GM21737 (cell line): ENCODE data around the gene CATSPER1.

Experiments
- ATAC-seq: cut with Tn5 transposase; IDR thresholded peaks from one replicate; pipeline ENCODE4 v1.9.1; 2021; ENCODE audit warnings: mild to moderate bottlenecking, moderate library complexity; ENCODE audit not compliant: unreplicated experiment

The CATSPER1 gene

DNA sequence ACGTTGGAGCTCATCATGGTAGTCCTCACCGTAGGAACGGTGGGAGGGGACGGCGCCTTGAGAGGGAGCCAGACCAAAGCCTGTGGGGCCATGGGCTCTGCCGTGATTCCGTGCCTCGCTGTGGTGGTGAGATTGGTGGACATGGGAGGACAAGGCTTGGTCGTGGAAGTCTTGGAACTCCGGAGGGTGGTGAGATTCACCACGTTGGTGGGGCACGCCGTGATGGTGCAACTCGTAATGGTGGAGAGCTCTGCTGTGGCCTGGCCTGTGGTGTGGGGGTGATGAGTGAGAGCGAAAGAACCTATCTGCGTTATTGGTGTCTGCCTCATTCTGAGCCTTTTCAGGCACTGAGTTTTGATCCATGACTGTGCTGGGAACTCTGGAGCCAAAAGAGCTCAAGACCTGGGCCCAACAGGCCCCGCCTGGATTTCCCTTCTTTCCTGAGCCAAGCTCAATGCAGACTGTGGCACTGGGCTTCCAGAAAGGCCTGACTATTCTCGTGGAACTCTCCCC is at the start of gene CATSPER1:
CATSPER1 (minus strand) TSS at position 463 of the 513 bp plus-strand sequence; CDS start at position 363, 100 bp downstream.
- no peak for ATAC-seq

GRCh38 chr11:66075273-66075672 is 49.0 kb upstream of the CATSPER1 start:
- no peak for ATAC-seq

DNA sequence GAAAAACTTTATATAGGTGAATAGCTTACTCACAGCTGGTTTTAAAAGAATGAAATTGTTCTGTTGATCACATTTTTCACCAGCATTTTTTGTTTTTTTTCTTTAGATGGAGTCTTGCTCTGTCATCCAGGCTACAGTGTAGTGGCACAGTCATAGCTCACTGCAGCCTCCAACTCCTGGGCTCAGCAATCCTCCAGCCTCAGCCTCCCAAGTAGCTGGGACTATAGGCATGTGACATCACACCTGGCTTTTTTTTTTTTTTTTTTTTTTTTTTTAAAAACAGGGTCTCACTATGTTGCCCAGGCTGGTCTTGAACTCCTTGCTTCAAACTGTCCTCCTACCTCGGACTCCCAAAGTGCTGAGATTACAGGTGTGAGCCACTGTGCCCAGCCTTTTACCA is 47.4 kb upstream of the CATSPER1 start:
- ATAC-seq, result no peak

GRCh38 chr11:66072518-66072917 is 46.2 kb upstream of the CATSPER1 start:
- no peak for ATAC-seq

GRCh38 chr11:66072081-66072480 is 45.8 kb upstream of the CATSPER1 start:
- ATAC-seq, result no peak

GRCh38 chr11:66071381-66071801 is 45.1 kb upstream of the CATSPER1 start:
- ATAC-seq, result no peak

- ATAC-seq, result peak; percentile 10
These were observed 44.5 kb upstream of the CATSPER1 start for GRCh38 chr11:66070604-66071380.

- ATAC-seq, result peak; percentile 47
These were observed 43.7 kb upstream of the CATSPER1 start, which contains the start of gene PACS1 for GRCh38 chr11:66069715-66070603. PACS1 (plus strand) TSS chr11:66070272; CDS start chr11:66070487, 215 bp downstream.

DNA sequence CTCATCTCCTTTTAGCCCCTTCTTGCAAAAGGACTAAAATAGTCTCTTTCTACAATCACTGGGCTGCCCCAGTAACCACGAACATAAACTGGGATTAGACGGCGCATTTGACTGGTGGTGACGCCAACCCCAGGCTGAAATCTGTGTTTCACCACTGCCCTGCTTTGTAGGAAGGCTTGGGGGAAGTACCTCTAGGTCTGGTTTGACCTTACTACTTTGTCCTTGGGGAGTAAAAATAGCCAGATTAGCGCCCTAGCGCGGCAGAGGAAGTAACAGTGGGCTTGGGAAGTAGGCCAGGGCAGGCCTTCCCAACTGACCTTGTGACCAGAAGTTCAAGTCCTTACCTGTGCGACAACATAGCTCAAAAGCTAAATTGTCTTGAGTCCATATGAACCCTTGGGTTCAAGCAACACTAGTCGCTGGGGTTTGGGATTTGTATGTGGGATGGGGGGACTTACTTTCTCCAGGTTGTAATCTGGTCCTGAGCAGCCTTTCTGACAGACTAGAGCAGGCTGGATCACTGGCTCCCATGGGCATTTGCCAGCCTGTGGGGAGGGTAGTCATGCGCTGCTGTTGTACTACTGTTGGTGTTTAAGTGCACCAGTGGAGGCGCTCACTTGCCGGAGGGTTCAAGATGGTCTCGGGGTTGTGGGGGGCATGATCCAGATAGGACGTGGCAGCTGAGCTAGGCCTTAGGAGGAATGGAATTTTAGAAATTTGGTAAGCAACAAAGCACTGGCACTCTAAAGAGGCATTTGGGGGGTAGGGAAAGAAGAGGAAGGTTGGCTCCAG is 42.8 kb upstream of the CATSPER1 start:
- peak; percentile 8 for ATAC-seq

- ATAC-seq, result no peak
These were observed 42.0 kb upstream of the CATSPER1 start for GRCh38 chr11:66068154-66068821.

DNA sequence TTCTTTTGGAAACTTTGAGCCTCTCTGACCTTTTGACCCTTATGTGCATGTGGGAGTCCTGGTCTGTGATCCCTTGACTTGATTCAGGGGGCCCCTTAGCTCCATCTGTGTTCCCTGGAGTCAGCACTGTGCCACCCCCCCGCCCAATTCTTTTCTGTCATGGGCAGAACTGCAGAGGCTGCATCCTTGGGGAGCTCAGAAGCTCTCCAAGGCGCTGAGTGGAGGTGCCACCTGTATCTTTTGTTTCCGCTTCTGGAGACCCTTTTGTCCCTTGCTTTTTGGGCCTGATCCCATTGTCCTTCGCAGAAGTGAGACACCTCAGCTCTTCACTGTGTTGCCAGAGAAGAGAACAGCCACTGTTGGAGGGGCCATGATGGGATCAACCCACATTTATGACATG is 41.4 kb upstream of the CATSPER1 start:
- no peak for ATAC-seq

DNA sequence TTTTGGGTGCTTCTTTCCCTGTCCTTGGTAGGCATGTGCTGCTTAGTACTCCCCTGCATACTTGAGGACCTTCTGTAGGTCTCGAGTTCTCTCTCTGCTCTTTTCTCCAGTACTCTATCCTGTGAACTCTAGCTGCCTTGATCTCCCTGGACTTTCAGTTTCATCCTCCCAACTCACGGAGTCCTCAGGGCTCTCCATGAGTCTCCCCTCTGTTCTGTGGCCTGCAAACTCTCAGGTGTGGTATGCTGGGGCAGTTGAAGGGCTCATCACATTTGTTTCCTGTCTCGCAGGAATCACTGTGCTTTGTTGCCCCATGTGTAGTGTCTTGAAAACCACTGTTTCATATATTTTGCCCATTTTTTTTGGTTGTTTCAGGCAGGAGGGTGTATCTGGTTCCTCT is 40.5 kb upstream of the CATSPER1 start:
- no peak for ATAC-seq

DNA sequence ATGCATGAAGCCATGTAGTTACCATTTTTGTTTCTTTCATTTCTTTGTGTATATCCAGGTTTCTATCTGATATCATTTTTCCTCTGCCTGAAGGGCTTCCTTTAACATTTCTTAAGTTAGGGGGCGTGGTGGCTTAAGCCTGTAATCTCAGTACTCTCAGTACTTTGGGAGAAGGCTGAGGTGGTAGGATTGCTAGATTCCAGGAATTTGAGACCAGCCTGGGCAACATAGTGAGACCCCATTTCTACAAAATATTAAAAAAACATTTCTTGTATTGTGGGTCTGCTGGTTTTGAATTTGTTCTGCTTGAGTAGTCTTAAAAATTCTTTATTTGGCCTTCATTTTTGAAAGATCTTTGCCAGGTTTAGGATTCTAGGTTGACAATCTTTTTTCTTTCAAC is 38.3 kb upstream of the CATSPER1 start:
- ATAC-seq, result no peak

DNA sequence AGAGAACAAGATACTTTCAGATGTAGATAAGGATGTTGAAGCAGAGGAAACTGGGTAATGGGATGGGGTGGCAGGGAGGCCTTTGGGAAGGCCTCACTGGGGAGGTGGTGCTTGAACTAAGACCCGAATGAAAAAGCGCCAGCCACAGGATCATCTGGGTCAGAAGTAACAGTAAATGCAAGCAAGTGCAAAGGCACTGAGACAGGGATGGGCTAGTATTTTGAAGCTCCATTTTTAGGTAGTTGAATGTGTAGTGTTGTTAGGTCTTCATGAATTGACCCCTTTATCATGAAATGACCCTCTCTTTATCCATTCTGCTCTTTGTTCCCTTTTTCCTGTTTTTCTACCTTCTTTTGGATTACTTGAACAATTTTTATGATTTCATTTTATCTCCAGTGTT is 37.6 kb upstream of the CATSPER1 start:
- ATAC-seq, result no peak

- ATAC-seq, result no peak
These were observed 36.1 kb upstream of the CATSPER1 start for GRCh38 chr11:66062408-66062807.

- ATAC-seq, result no peak
These were observed 35.0 kb upstream of the CATSPER1 start for GRCh38 chr11:66061268-66061667.

DNA sequence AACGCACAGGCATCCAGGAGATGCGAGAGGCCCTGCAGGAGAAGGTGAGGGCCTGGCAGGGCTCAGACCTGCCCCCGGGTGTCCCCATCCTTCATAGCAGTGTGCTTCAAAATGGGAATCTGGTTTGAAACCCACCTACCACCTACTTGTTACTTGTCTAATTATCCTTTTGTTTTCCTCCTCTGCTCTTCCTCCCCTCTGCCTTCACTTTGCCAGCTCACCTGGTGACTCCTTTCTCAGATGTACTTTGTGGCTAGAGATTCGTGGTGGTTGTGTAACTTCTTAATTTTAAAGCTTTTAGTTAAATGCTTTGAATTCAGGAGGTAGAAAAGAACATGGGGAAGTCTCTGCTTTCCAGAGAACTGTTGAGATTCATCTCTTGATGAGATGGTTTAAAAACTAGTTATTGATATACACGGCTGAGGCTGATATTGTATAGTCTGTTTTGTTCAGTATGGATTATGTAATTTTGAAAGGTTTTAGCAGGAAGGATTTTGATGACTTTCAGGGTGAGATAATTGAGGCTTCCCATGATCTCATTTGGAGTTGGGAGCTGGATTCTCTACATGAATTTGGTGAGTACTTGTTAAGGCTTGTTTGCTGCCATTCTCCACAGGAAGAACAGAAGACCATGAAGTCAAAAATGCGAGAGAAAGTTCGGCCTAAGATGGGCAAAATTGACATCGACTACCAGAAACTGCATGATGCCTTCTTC is 33.8 kb upstream of the CATSPER1 start:
- ATAC-seq, result no peak

GRCh38 chr11:66056501-66056900 is 30.2 kb upstream of the CATSPER1 start:
- ATAC-seq, result no peak

DNA sequence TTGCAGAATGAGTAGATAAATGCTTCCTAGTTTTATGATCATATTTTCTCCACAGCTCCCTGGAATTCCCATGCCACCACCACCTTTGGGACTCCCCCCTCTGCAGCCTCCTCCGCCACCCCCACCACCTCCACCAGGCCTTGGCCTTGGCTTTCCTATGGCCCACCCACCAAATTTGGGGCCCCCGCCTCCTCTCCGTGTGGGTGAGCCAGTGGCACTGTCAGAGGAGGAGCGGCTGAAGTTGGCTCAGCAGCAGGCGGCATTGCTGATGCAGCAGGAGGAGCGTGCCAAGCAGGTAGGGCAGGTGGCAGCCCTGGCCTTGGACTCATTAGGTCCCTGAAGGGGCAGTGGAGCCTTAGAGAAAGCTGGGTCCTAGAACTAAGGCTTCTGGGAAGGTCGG is 28.7 kb upstream of the CATSPER1 start:
- no peak for ATAC-seq

DNA sequence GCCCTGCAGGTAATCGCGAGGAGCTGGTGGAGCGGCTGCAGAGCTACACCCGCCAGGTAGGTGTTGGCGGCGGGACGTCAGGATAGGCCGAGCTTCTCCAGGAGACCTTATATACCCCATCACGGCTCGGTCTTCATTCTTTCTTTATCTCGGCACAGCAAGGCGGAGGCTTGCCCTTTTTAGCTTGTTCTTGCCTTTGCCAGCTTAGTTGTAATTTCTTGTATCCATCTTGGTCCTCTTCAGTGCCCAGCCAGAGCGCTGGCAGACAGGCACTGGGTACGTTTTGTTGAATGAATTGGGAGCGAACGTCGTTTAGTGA is 26.3 kb upstream of the CATSPER1 start:
- no peak for ATAC-seq
